Gastrocnemius medialis (tissue), 4 donors: ENCODE data around the gene ZFYVE21. TPM values are rescaled to one million over a fixed set of nuclear protein-coding genes. Genes with fewer than 3 reads are reported as not detected.
A peak's percentile ranks its signal among the peaks of the same experiment; 100 is the strongest.

Experiments
- ATAC-seq, 2 donors: fragments of 150-250 bp; one replicate each; pipeline ENCODE4 v1.9.1; 2016
- DNase-seq, 2 donors: peaks; one replicate each; pipeline ENCODE4 v3.0.0-alpha.2; 2019
- H3K27ac ChIP-seq, 4 donors: fragments of 200-600 bp; sonication (generic); 1 replicate in 1 of 4; 2 replicates in 3 of 4; pipeline ENCODE4 v1.5.1; 2016 to 2018; ENCODE audit warnings: mild to moderate bottlenecking in 2 of 4, moderate library complexity in 1 of 4
- H3K27me3 ChIP-seq, 3 donors: fragments of 200-600 bp; sonication (generic) in 2 of 3; 1 replicate in 1 of 3; 2 replicates in 2 of 3; pipeline versions ENCODE4 v1.5.1 to v1.6.0; 2016 to 2019; ENCODE audit warnings: mild to moderate bottlenecking in 1 of 3, moderate library complexity in 1 of 3
- H3K36me3 ChIP-seq, 2 donors: fragments of 200-600 bp; sonication (generic) in 1 of 2; one replicate each; pipeline ENCODE4 v1.5.1; 2017 to 2018
- H3K4me1 ChIP-seq, 2 donors: fragments of 200-600 bp; sonication (generic) in 1 of 2; one replicate each; pipeline ENCODE4 v1.5.1; 2016 to 2017; ENCODE audit warnings: mild to moderate bottlenecking in 2 of 2
- H3K4me3 ChIP-seq, 4 donors: fragments of 200-600 bp; sonication (generic) in 3 of 4; 1 replicate in 1 of 4; 2 replicates in 3 of 4; pipeline ENCODE4 v1.5.1; 2016 to 2019; ENCODE audit warnings: mild to moderate bottlenecking in 2 of 4
- H3K9me3 ChIP-seq, 3 donors: fragments of 200-600 bp; sonication (generic) in 2 of 3; 1 replicate in 1 of 3; 2 replicates in 2 of 3; pipeline ENCODE4 v1.5.1; 2016 to 2019
- POLR2A ChIP-seq, 2 donors: fragments of 450-650 bp; IDR thresholded peaks; one replicate each; pipeline ENCODE4 v1.6.1; 2017; ENCODE audit warnings: antibody characterized with exemption in 2 of 2, mild to moderate bottlenecking in 2 of 2, moderate library complexity in 2 of 2
- in situ Hi-C, 4 donors: fragments of 200-750 bp; cut with MboI; loops; one replicate each; pipeline versions ENCODE4 v1.15.0 to v1.8.0; 2017; ENCODE audit warnings: low sequenced_read_pairs in 4 of 4
- intact Hi-C: fragments of 100-400 bp; cut with DNase I; formaldehyde crosslinking; loops from one replicate; pipeline ENCODE4 v1.15.1; 2023; ENCODE audit warnings: low total_unique reads
- total RNA-seq, 4 donors: library from RNA; depleted of rRNA; stranded (reverse); fragments of >200 nt; gene quantifications; one replicate each; pipeline versions ENCODE4 v1.1.0 to v1.2.3, GENCODE V29; 2016
- TF ChIP-seq, protein P1 (sequence below), 5 experiments: fragments of 450-650 bp in 3 of 5; fragments of 200-600 bp in 2 of 5; sonication (generic) in 2 of 5; IDR thresholded peaks in 4 of 5; conservative IDR thresholded peaks in 1 of 5; 1 replicate in 4 of 5; 2 replicates in 1 of 5; pipeline ENCODE4 v1.5.1; 2016 to 2019; ENCODE audit warnings: antibody characterized with exemption in 5 of 5, mild to moderate bottlenecking in 3 of 5, moderate library complexity in 3 of 5

The ZFYVE21 gene
- total RNA-seq, 4 donors from 2014 or later: 16.2 to 25.8 (median 20.2) TPM

DNA sequence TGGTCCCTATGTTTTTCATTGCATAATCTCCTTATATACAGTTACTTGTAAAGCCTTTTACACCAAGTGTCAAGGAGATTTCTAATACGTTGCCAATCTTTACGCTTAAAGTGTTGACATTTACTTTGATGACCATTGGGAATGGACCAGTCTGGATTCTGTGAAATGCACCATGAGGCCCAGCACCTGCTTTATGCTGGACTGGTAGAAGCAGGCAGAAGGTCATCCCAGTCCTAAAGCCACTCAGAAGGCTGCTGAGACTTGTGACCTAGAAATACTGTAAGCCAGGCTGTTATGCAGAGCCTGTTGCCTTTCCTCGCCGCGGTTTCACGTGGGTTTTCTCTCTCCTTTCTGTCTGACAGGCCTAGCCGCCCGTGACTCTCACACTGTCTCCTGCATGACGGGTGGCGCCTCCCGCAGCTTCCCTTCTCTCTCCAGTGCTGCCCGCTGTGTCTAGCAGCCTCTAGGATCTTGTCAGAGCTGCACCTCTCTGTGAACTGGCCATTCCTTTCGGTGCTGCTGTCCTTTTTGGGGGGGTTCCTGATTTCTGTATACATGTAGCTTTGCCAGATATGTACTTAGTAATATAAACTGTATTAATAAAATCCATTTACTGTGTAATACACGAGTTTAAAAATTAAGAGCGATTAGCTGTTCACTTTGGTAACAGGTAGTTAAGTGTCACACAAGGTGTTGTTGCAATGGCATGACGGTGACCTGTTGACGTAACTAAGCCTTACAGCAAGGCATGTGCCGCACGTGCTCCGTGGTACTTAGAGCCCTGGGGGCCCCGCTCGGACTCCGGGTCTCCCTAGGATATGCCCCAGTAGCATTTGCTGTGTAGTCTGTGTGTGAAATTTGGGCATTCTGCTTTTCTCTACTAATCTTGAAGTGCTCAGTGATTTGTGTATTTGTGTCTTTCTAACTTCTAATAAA is 30.1 kb upstream of the ZFYVE21 start:
- H3K4me3 ChIP-seq: no peak overlapping the region
- H3K9me3 ChIP-seq: no peaks in the 10 kb centered on the region
- peak overlapping the region; percentile 14 to 77 (median 66) for H3K27ac ChIP-seq
- H3K4me1 ChIP-seq: peaks cover 25 to 36% of the 10 kb centered on the region in 2 donors
- peaks cover 0 to 61% of the 10 kb centered on the region in 2 donors for H3K36me3 ChIP-seq
- intact Hi-C loops: no loop called here
- in situ Hi-C loops: no loop called here
- peak; percentile 20 to 32 for ATAC-seq
- TF ChIP-seq POLR2A (IDR thresholded peaks at IDR 0.05): no peak
- TF ChIP-seq, protein P1, sequence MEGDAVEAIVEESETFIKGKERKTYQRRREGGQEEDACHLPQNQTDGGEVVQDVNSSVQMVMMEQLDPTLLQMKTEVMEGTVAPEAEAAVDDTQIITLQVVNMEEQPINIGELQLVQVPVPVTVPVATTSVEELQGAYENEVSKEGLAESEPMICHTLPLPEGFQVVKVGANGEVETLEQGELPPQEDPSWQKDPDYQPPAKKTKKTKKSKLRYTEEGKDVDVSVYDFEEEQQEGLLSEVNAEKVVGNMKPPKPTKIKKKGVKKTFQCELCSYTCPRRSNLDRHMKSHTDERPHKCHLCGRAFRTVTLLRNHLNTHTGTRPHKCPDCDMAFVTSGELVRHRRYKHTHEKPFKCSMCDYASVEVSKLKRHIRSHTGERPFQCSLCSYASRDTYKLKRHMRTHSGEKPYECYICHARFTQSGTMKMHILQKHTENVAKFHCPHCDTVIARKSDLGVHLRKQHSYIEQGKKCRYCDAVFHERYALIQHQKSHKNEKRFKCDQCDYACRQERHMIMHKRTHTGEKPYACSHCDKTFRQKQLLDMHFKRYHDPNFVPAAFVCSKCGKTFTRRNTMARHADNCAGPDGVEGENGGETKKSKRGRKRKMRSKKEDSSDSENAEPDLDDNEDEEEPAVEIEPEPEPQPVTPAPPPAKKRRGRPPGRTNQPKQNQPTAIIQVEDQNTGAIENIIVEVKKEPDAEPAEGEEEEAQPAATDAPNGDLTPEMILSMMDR (IDR thresholded peaks at IDR 0.05 in 4 of 5, conservative IDR thresholded peaks at IDR 0.05 in 1 of 5): no peak
- DNase-seq: no peak
- no peaks in the 10 kb centered on the region for H3K27me3 ChIP-seq

DNA sequence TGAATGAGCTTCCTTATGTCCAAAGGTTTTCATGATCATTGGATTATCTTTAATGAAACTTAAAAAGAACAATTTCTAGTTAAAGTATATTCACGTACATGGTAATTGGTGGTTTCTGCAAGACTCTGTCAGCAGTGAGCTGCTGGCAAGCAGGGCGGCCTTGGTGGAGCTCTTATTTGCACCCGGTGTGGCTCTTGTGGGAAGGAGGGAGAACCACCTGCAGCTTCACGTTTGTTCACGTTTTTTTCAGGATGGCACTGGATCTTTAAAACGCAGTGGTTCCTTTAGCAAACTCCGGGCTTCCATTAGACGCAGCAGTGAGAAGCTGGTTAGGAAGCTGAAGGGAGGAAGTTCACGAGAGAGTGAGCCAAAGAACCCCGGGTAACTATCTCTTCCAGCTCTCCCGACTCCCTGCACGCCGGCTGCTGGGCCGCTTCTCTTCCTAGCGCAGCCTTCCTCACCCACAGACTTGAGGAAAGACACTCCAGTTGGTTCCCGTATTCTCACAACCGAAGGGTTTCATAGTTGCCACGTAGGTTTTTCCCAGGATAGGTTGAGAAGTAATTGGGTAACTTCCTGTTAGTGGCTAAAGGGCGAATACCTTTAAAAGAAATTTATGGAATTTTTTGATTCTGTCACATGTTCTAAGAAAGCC is 28.7 kb upstream of the ZFYVE21 start:
- no peaks in the 10 kb centered on the region for H3K9me3 ChIP-seq
- TF ChIP-seq, protein P1 (IDR thresholded peaks at IDR 0.05 in 4 of 5, conservative IDR thresholded peaks at IDR 0.05 in 1 of 5): no peak
- TF ChIP-seq POLR2A (IDR thresholded peaks at IDR 0.05): no peak
- no peak for DNase-seq
- H3K27me3 ChIP-seq: no peaks in the 10 kb centered on the region
- intact Hi-C loops (no loop called here), in situ Hi-C loops (no loop called here)
- H3K36me3 ChIP-seq: peaks cover 0 to 47% of the 10 kb centered on the region in 2 donors
- peak overlapping the region in 2 of 4 donors; percentile 23 to 35 for H3K27ac ChIP-seq
- H3K4me1 ChIP-seq: peaks cover 25 to 36% of the 10 kb centered on the region in 2 donors
- no peak for ATAC-seq
- H3K4me3 ChIP-seq: no peak overlapping the region

DNA sequence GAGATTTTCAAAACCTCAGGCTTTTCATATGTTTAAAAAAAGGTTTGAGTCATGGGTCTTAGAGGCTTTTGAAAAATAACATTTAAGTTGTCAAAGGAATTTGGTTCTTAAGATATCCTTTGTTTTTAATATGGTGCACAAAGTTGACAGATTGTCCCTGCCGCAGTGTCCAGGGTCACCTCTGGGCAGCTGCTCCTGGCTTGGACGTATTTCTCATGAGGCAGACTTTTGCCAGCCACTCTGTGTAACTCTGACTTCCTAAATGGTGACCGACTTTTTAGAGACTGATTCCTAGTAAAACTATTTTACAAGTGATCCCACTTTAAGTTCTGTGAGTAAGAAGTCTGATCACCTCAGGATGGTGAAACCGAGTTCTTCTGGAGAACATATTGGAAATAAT is 27.9 kb upstream of the ZFYVE21 start:
- ATAC-seq (peak in 1 of 2 donors; percentile 51), DNase-seq (no peak)
- Histone ChIP-seq H3K36me3 (peaks cover 0 to 51% of the 10 kb centered on the region in 2 donors), H3K9me3 (no peaks in the 10 kb centered on the region), H3K4me1 (peaks cover 25 to 43% of the 10 kb centered on the region in 2 donors), H3K27ac (peak overlapping the region; percentile 8 to 35 (median 18)), H3K4me3 (no peak overlapping the region), H3K27me3 (no peaks in the 10 kb centered on the region)
- TF ChIP-seq POLR2A (IDR thresholded peaks at IDR 0.05): no peak
- TF ChIP-seq, protein P1 (IDR thresholded peaks at IDR 0.05 in 4 of 5, conservative IDR thresholded peaks at IDR 0.05 in 1 of 5): no peak
- intact Hi-C loops: no loop called here
- in situ Hi-C loops: no loop called here

DNA sequence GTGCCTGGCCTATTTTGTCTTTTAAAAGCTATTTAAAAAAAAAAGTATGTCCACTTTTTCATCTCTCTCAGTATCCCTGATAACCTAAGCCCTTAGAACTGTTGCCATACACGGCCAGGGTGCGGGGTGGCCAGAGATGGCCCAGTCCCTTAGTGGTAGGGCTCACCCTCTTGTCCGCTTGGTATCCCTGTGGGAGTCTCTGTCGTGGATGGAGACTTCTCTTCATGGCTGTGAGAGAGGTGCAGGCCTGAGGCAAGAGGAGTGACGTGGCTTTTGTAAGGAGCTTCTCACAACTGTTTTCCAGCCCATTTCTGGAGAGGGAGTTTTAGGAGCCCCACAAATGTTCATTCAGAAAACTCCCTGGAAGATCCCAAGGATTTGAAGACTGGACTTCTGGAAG is 27.2 kb upstream of the ZFYVE21 start:
- no peak for ATAC-seq
- H3K27ac ChIP-seq: peak overlapping the region in 1 of 4 donors; percentile 23
- intact Hi-C loops: no loop called here
- no peak overlapping the region for H3K4me3 ChIP-seq
- DNase-seq: no peak
- no peaks in the 10 kb centered on the region for H3K9me3 ChIP-seq
- TF ChIP-seq, protein P1 (IDR thresholded peaks at IDR 0.05 in 4 of 5, conservative IDR thresholded peaks at IDR 0.05 in 1 of 5): no peak
- TF ChIP-seq POLR2A (IDR thresholded peaks at IDR 0.05): no peak
- peaks cover 28 to 48% of the 10 kb centered on the region in 2 donors for H3K4me1 ChIP-seq
- H3K36me3 ChIP-seq: peaks cover 0 to 49% of the 10 kb centered on the region in 2 donors
- in situ Hi-C loops: no loop called here
- H3K27me3 ChIP-seq: no peaks in the 10 kb centered on the region
